Measurements from ENCODE around the gene RIC1. TPM values are rescaled to one million over a fixed set of nuclear protein-coding genes. Genes with fewer than 3 reads are reported as not detected.

Gene RIC1
- total RNA-seq, 1 donor from 2014 or later = 23.9 TPM

DNA sequence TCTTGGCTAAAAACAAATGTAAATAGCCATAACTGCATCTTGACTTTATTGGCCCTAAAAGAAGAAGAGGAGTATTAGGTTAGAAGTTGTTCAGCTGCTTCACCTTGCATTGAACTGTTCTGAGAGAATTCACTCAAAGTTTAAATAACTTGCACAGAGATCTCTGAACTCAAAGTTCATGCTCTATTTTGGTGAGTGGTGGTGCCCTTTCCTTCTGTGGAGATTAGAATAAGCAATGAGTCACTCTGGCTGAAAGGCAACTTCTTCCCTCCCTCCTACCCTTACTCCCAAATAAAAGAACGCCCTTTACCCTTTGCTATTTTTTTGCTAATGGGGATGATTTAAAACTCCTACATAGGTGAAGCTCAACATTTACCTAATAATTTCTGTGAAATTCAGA, 155.1 kb downstream of the RIC1 start:
- H3K27ac ChIP-seq = no peak overlapping the region
- TF ChIP-seq, protein P1, sequence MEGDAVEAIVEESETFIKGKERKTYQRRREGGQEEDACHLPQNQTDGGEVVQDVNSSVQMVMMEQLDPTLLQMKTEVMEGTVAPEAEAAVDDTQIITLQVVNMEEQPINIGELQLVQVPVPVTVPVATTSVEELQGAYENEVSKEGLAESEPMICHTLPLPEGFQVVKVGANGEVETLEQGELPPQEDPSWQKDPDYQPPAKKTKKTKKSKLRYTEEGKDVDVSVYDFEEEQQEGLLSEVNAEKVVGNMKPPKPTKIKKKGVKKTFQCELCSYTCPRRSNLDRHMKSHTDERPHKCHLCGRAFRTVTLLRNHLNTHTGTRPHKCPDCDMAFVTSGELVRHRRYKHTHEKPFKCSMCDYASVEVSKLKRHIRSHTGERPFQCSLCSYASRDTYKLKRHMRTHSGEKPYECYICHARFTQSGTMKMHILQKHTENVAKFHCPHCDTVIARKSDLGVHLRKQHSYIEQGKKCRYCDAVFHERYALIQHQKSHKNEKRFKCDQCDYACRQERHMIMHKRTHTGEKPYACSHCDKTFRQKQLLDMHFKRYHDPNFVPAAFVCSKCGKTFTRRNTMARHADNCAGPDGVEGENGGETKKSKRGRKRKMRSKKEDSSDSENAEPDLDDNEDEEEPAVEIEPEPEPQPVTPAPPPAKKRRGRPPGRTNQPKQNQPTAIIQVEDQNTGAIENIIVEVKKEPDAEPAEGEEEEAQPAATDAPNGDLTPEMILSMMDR (IDR thresholded peaks at IDR 0.05) = no peak
- H3K9me3 ChIP-seq = no peaks in the 10 kb centered on the region
- H3K4me3 ChIP-seq = no peak overlapping the region
- H3K27me3 ChIP-seq = no peaks in the 10 kb centered on the region
- no peaks in the 10 kb centered on the region for H3K4me1 ChIP-seq
- H3K36me3 ChIP-seq = peaks cover 34% of the 10 kb centered on the region
- ATAC-seq = no peak
- no peak for DNase-seq
- intact Hi-C loops (cut with DNase I) = no loop called here

DNA sequence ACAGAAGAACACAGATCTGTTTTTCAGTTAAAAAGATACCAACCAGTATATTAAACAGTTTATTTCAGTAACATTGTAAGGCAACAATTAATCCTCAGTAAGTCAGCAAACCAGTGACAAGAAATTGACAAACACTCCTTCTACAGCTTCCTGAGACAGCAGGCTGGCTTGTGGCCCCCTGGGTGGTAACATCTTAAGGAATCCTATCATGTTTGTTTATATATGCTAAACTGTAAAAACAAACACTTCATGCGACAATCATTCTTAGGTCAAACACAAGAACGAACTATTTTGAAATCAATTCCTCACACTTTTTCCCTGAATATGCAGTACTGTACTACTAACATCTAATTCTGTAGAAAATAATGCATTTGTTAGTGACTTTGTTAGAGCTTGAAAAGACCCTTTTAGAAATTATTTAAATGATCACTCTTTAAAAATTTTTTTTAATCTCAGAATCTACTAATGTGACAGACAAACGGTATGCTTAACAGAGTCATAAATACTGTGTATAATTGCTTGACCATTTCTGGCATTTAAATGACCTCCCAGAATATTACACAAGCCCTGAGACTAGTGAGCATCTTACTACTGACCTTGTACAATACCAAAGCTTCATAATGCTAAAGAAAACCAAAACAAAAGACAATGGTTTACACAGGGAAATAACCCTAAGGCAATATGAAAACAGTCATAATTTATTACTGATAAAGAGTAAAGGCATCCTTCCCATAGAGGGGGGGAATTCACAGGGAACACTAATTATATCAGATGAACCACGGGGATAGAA, 155.8 kb downstream of the RIC1 start:
- H3K27ac ChIP-seq = no peak overlapping the region
- no peaks in the 10 kb centered on the region for H3K9me3 ChIP-seq
- intact Hi-C loops (cut with DNase I) = no loop called here

DNA sequence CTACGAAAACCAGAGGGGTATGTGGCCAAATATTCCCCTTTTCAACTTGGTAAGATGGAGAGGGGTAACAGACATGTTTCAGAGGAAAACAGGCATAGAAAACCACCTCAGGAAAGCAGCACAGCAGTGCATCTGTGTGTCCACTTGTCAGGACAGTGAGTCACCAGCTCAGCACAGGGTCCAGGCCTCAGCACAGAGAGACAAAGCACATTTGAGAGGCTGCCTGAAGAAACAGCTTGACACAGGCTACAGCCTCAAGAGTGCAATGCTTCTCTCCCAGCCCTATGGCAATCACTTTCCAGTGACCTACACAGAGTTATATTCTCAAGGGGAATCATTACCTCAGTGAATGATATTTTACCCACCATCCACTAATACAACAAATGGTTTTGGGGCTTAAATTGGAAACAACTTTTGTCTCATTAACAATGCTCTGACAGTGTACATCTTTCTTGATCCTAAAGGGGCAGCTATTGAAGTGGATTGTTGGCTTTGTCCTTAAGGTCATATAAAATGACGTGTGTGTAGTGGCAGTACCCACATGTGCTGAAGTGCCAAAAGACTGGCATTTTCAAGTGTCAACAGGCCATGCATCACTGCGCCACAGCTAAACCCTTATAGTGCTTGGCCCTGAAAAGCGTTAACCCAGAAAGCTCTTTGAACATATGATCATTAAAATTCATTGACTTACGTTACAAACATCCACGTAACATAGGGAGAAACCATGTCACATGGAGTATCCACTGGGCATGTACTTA, 157.6 kb downstream of the RIC1 start:
- H3K36me3 ChIP-seq = peaks cover 16% of the 10 kb centered on the region
- intact Hi-C loops (cut with DNase I) = no loop called here
- TF ChIP-seq, protein P1 (IDR thresholded peaks at IDR 0.05) = no peak
- no peak overlapping the region for H3K4me3 ChIP-seq
- no peak for DNase-seq
- H3K4me1 ChIP-seq = no peaks in the 10 kb centered on the region
- H3K9me3 ChIP-seq = no peaks in the 10 kb centered on the region
- H3K27me3 ChIP-seq = no peaks in the 10 kb centered on the region
- peak; percentile 45 for ATAC-seq
- no peak overlapping the region for H3K27ac ChIP-seq

More for the DNA sequence above, 155.8 kb downstream of the RIC1 start:
- no peaks in the 10 kb centered on the region for H3K27me3 ChIP-seq
- no peaks in the 10 kb centered on the region for H3K4me1 ChIP-seq
- ATAC-seq (no peak), DNase-seq (no peak)
- no peak overlapping the region for H3K4me3 ChIP-seq
- H3K36me3 ChIP-seq = peaks cover 26% of the 10 kb centered on the region
- TF ChIP-seq, protein P1 (IDR thresholded peaks at IDR 0.05) = no peak

DNA sequence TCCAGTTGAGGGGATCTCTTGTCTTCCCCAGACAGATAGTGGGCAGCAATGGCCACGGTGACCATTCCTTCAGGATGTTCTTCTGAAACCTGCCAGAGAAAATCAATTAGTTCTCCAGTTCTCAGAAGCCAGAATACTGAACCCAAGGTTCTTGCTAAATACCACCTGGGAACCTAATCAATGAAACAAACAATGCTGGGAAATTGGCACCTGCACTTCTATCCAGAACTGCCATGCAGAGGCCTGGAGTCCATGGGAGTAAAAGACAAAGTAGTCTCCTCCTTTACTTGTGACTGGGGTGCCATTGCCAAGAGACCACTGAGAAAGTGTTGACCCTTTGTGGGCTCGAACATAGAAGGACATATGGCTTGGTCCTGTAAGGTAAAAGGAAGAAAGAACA, 158.3 kb downstream of the RIC1 start:
- DNase-seq (no peak), ATAC-seq (no peak)
- TF ChIP-seq, protein P1 (IDR thresholded peaks at IDR 0.05) = no peak
- H3K36me3 ChIP-seq = peaks cover 16% of the 10 kb centered on the region
- H3K27me3 ChIP-seq = no peaks in the 10 kb centered on the region
- no peak overlapping the region for H3K4me3 ChIP-seq
- H3K9me3 ChIP-seq = no peaks in the 10 kb centered on the region
- H3K27ac ChIP-seq = no peak overlapping the region
- intact Hi-C loops (cut with DNase I) = no loop called here
- H3K4me1 ChIP-seq = no peaks in the 10 kb centered on the region

DNA sequence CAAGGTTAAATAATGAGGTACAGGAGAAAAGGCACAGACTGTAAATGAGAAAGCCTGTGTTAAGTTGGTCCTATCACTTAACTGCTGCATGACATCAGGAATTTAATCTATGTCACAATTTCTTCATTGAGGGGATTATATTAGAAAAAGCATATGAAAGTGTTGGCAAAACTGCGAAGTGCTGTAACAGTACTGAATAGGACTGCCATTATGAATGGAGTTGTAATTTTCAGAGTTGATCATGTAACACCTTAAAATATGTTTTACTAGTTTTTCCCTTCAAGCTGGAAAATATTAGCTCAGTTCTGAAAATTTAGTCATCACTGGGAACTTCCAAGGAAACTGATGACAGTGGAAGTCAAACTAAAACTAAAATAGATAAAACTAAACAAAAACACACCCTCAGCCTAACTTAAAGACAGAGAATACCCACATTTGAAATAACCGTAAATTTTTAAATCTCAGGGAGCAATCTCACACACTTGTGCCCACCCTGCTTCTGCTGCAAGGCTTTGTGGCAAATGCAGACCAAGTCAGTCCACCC, 158.9 kb downstream of the RIC1 start:
- H3K4me3 ChIP-seq = no peak overlapping the region
- H3K27ac ChIP-seq = no peak overlapping the region
- peaks cover 16% of the 10 kb centered on the region for H3K36me3 ChIP-seq
- DNase-seq = no peak
- TF ChIP-seq, protein P1 (IDR thresholded peaks at IDR 0.05) = no peak
- no peaks in the 10 kb centered on the region for H3K27me3 ChIP-seq
- H3K9me3 ChIP-seq = no peaks in the 10 kb centered on the region
- intact Hi-C loops (cut with DNase I) = no loop called here
- no peaks in the 10 kb centered on the region for H3K4me1 ChIP-seq
- ATAC-seq = no peak

Measured in upper lobe of right lung (tissue), 1 donor.